ENCODE measurements around the gene FBXL14.

Gene FBXL14

GRCh38 chr12:1594261-1595025 is at the start of gene FBXL14:
FBXL14 (minus strand) TSS chr12:1594581; CDS start chr12:1594066, 515 bp downstream.
- no peak for DNase-seq (ENCODE audit: extremely low read depth, low read depth)
- TF ChIP-seq CTCF (IDR thresholded peaks at IDR 0.05; ENCODE audit: low read depth, low read length): no peak

GRCh38 chr12:1643905-1644533 is 49.6 kb upstream of the FBXL14 start:
- no peak for DNase-seq (ENCODE audit: extremely low read depth, low read depth)
- TF ChIP-seq CTCF (IDR thresholded peaks at IDR 0.05; ENCODE audit: low read depth, low read length): no peak

GRCh38 chr12:1643043-1643442 is 48.7 kb upstream of the FBXL14 start:
- DNase-seq (ENCODE audit: extremely low read depth, low read depth): no peak
- TF ChIP-seq CTCF (IDR thresholded peaks at IDR 0.05; ENCODE audit: low read depth, low read length): no peak

- no peak for DNase-seq (ENCODE audit: extremely low read depth, low read depth)
- TF ChIP-seq CTCF (IDR thresholded peaks at IDR 0.05; ENCODE audit: low read depth, low read length): no peak
These were observed 48.1 kb upstream of the FBXL14 start for GRCh38 chr12:1642513-1642912.

GRCh38 chr12:1640328-1641234 is 46.2 kb upstream of the FBXL14 start:
- DNase-seq (ENCODE audit: extremely low read depth, low read depth): no peak
- no peak for TF ChIP-seq CTCF (IDR thresholded peaks at IDR 0.05; ENCODE audit: low read depth, low read length)

GRCh38 chr12:1639538-1639937 is 45.2 kb upstream of the FBXL14 start:
- no peak for DNase-seq (ENCODE audit: extremely low read depth, low read depth)
- TF ChIP-seq CTCF (IDR thresholded peaks at IDR 0.05; ENCODE audit: low read depth, low read length): no peak

Measured in AG09319 (cell line).